Left lung (tissue), 14 donors: ENCODE data around the gene LIPH. TPM values are rescaled to one million over a fixed set of nuclear protein-coding genes. Genes with fewer than 3 reads are reported as not detected.

Source experiments
- ATAC-seq: fragments of 200-7000 bp; cut with Tn5 transposase; one replicate; pipeline ENCODE4 v1.9.1; 2020; ENCODE audit warnings: moderate library complexity
- DNase-seq, 4 donors: peaks; one replicate each; pipeline ENCODE4 v3.0.0-alpha.2; 2013 to 2020
- H3K27ac ChIP-seq, 2 donors: fragments of 200-600 bp; sonication (generic) in 1 of 2; one replicate each; pipeline versions ENCODE4 v1.5.0 to v1.8.0; 2020 to 2021
- H3K27me3 ChIP-seq, 2 donors: fragments of 200-600 bp; sonication (generic) in 1 of 2; one replicate each; pipeline versions ENCODE4 v1.5.0 to v1.8.0; 2020 to 2021
- H3K36me3 ChIP-seq, 2 donors: fragments of 200-600 bp; sonication (generic) in 1 of 2; one replicate each; pipeline versions ENCODE4 v1.5.0 to v1.8.0; 2020 to 2021
- H3K4me1 ChIP-seq, 2 donors: fragments of 200-600 bp; one replicate each; pipeline ENCODE4 v1.8.0; 2021
- H3K4me3 ChIP-seq, 2 donors: fragments of 200-600 bp; sonication (generic) in 1 of 2; one replicate each; pipeline versions ENCODE4 v1.5.0 to v1.8.0; 2020 to 2021; ENCODE audit warnings: mild to moderate bottlenecking in 1 of 2
- H3K9me3 ChIP-seq, 2 donors: fragments of 200-600 bp; sonication (generic) in 1 of 2; one replicate each; pipeline versions ENCODE4 v1.5.0 to v1.8.0; 2020 to 2021
- CTCF ChIP-seq, 2 donors: fragments of 200-600 bp; sonication (generic) in 1 of 2; IDR thresholded peaks; one replicate each; pipeline versions ENCODE4 v1.5.0 to v1.8.0; 2021; ENCODE audit warnings: antibody characterized with exemption in 2 of 2
- intact Hi-C, 2 donors: fragments of 100-400 bp; cut with DNase I; formaldehyde crosslinking; loops; one replicate each; pipeline versions ENCODE4 v1.11.2 to v1.14.2; 2022
- long read RNA-seq, 12 donors: library from polyadenylated mRNA in 2 of 12; unstranded in 2 of 12; transcript quantifications; one replicate each; pipeline ENCODE4 v2.0.0 and lab custom pipeline, GENCODE V29; 2019 to 2026
- polyA plus RNA-seq, 6 donors: library from polyadenylated mRNA; unstranded; fragments of 120-200 nt; gene quantifications; one replicate each; pipeline ENCODE4 v1.2.1, GENCODE V29; 2013; ENCODE audit not compliant: insufficient read length in 6 of 6
- total RNA-seq, 2 donors: library from RNA; stranded (reverse); fragmentation: NEBNext Ultra II Directional; extraction: Animal tissue kit (Norgen Biotek cat#: 25700); gene quantifications; one replicate each; pipeline ENCODE4 v1.2.1, GENCODE V29; 2021
- donor health status: DM: no; HTN: yes; CAD: no.
- donor health status: DM: no; HTN: no; CAD: no.

Gene LIPH
- total RNA-seq, result 10 to 100 TPM; 35.6 to 76.0 TPM
- polyA plus RNA-seq, result 1 to 10 TPM; 2.2 to 3.7 (median 3.2) TPM
- long read RNA-seq, donor 1, full-length matches to known transcripts, result 1 of 1 reads
- long read RNA-seq, donor 1, partial matches to known transcripts, result 0 of 1 reads
- long read RNA-seq, donor 1, other reads (novel, unspliced or antisense), result 0 of 1 reads
- long read RNA-seq, donor 2, result 0 reads
- long read RNA-seq, donor 3, result 0 reads
- long read RNA-seq, donor 4, full-length matches to known transcripts, result 7 of 18 reads
- long read RNA-seq, donor 4, partial matches to known transcripts, result 8 of 18 reads
- long read RNA-seq, donor 4, other reads (novel, unspliced or antisense), result 3 of 18 reads
- long read RNA-seq, donor 5, partial matches to known transcripts, result 0 of 5 reads
- long read RNA-seq, donor 5, other reads (novel, unspliced or antisense), result 5 of 5 reads
- long read RNA-seq, donor 6, full-length matches to known transcripts, result 1 of 1 reads
- long read RNA-seq, donor 6, partial matches to known transcripts, result 0 of 1 reads
- long read RNA-seq, donor 6, other reads (novel, unspliced or antisense), result 0 of 1 reads
- long read RNA-seq, donor 7, partial matches to known transcripts, result 22 of 22 reads
- long read RNA-seq, donor 7, other reads (novel, unspliced or antisense), result 0 of 22 reads
- long read RNA-seq, donor 8, result 0 reads
- long read RNA-seq, donor 9, result 0 reads
- long read RNA-seq, donor 10, partial matches to known transcripts, result 1 of 7 reads
- long read RNA-seq, donor 10, other reads (novel, unspliced or antisense), result 6 of 7 reads
- long read RNA-seq, donor 11, full-length matches to known transcripts, result 1 of 1 reads
- long read RNA-seq, donor 11, partial matches to known transcripts, result 0 of 1 reads
- long read RNA-seq, donor 11, other reads (novel, unspliced or antisense), result 0 of 1 reads
- long read RNA-seq, donor 12, full-length matches to known transcripts, result 1 of 1 reads
- long read RNA-seq, donor 12, partial matches to known transcripts, result 0 of 1 reads
- long read RNA-seq, donor 12, other reads (novel, unspliced or antisense), result 0 of 1 reads

- no peaks in the 10 kb centered on the region for H3K27me3 ChIP-seq
- H3K9me3 ChIP-seq, result no peaks in the 10 kb centered on the region
- H3K4me1 ChIP-seq, result no peaks in the 10 kb centered on the region
- intact Hi-C loops, result no loop called here
- no peaks in the 10 kb centered on the region for H3K36me3 ChIP-seq
- H3K4me3 ChIP-seq, result peak within 1 kb of the TSS; percentile 17 to 21
- ATAC-seq (peak; percentile 77), DNase-seq (no peak)
- no peak for TF ChIP-seq CTCF (IDR thresholded peaks at IDR 0.05)
- peak within 1 kb of the TSS; percentile 57 to 65 for H3K27ac ChIP-seq
Observed at GRCh38 chr3:185552358-185552877, at the start of gene LIPH. Gene LIPH (minus strand): TSS chr3:185552588. CDS start chr3:185552471, 117 bp downstream.

GRCh38 chr3:185595526-185595925 lies 43.1 kb upstream of the LIPH start:
- H3K9me3 ChIP-seq, result no peaks in the 10 kb centered on the region
- ATAC-seq (no peak), DNase-seq (no peak)
- H3K36me3 ChIP-seq, result peaks cover 0 to 68% of the 10 kb centered on the region in 2 donors
- H3K27ac ChIP-seq, result peak overlapping the region in 1 of 2 donors; percentile 64
- peaks cover 0 to 11% of the 10 kb centered on the region in 2 donors for H3K4me1 ChIP-seq
- H3K4me3 ChIP-seq, result no peak overlapping the region
- H3K27me3 ChIP-seq, result no peaks in the 10 kb centered on the region
- intact Hi-C loops, result no loop called here
- no peak for TF ChIP-seq CTCF (IDR thresholded peaks at IDR 0.05)

- no peak for ATAC-seq
- intact Hi-C loops, result no loop called here
- H3K27me3 ChIP-seq, result no peaks in the 10 kb centered on the region
- H3K9me3 ChIP-seq, result no peaks in the 10 kb centered on the region
- TF ChIP-seq CTCF (IDR thresholded peaks at IDR 0.05), result no peak
- H3K27ac ChIP-seq, result no peak overlapping the region
- DNase-seq, result no peak
- H3K4me3 ChIP-seq, result no peak overlapping the region
- H3K36me3 ChIP-seq, result peaks cover 0 to 61% of the 10 kb centered on the region in 2 donors
- H3K4me1 ChIP-seq, result peaks cover 0 to 15% of the 10 kb centered on the region in 2 donors
Observed at GRCh38 chr3:185594073-185594472, 41.7 kb upstream of the LIPH start.

- peaks cover 0 to 16% of the 10 kb centered on the region in 2 donors for H3K36me3 ChIP-seq
- H3K9me3 ChIP-seq, result no peaks in the 10 kb centered on the region
- peak overlapping the region; percentile 95 to 97 for H3K27ac ChIP-seq
- intact Hi-C loops, result no loop called here
- no peaks in the 10 kb centered on the region for H3K27me3 ChIP-seq
- TF ChIP-seq CTCF (IDR thresholded peaks at IDR 0.05), result no peak
- ATAC-seq (no peak), DNase-seq (no peak)
- H3K4me1 ChIP-seq, result peaks cover 12 to 33% of the 10 kb centered on the region in 2 donors
- H3K4me3 ChIP-seq, result peak overlapping the region; percentile 81 to 91
Observed at GRCh38 chr3:185586686-185587039, 34.3 kb upstream of the LIPH start.
